ENCODE results near the gene MRPS25. TPM values are rescaled to one million over a fixed set of nuclear protein-coding genes. Genes with fewer than 3 reads are reported as not detected.

Gene MRPS25
- 45.5 to 68.0 TPM (median 55.1 TPM) in 5 replicates for total RNA-seq (2022; extraction: Qiagen RNA extraction; ENCODE audit: low read depth)

GRCh38 chr3:15064835-15065549, at the start of gene MRPS25:
Gene MRPS25 (minus strand): TSS chr3:15065315. CDS start chr3:15065194, 121 bp downstream.

GRCh38 chr3:15098503-15099363, 33.6 kb upstream of the MRPS25 start, which contains the start of gene RBSN:
Gene RBSN (minus strand): TSS chr3:15099148. CDS start chr3:15096120, 3,028 bp downstream.

Other genes starting within 250 kb of the MRPS25 start
- gene FGD5, start 246.4 kb downstream of the MRPS25 start, total RNA-seq (2022; extraction: Qiagen RNA extraction; ENCODE audit: low read depth), result 0.05 to 0.16 TPM in 2 of 5 replicates, not detected in the others
- gene NR2C2, start 117.7 kb downstream of the MRPS25 start, total RNA-seq (2022; extraction: Qiagen RNA extraction; ENCODE audit: low read depth), result 13.7 to 18.8 TPM (median 18.6 TPM) in 5 replicates
- 6.5 to 10.5 TPM (median 10.0 TPM) in 5 replicates for gene RBSN, start 33.8 kb upstream of the MRPS25 start, total RNA-seq (2022; extraction: Qiagen RNA extraction; ENCODE audit: low read depth)
- 15.6 to 27.4 TPM (median 24.1 TPM) in 5 replicates for gene CAPN7, start 140.9 kb upstream of the MRPS25 start, total RNA-seq (2022; extraction: Qiagen RNA extraction; ENCODE audit: low read depth)